SU-DHL-6 (cell line): ENCODE data around the gene GARIN5A.

Experiments
- H2AFZ ChIP-seq: fragments of 200-600 bp; sonication (generic); 2 replicates; pipeline ENCODE4 v1.6.1; 2014; ENCODE audit warnings: low read depth, mild to moderate bottlenecking, moderate library complexity, mixed read lengths, antibody characterized with exemption, low read length; ENCODE audit not compliant: severe bottlenecking
- H3F3A ChIP-seq: fragments of 200-600 bp; shearing (Covaris generic); 2 replicates; pipeline ENCODE4 v1.6.0; 2016; ENCODE audit warnings: antibody characterized with exemption, mild to moderate bottlenecking; ENCODE audit not compliant: insufficient read depth
- H3K27ac ChIP-seq: fragments of 200-600 bp; sonication (generic); 2 replicates; pipeline ENCODE4 v1.5.1; 2016; ENCODE audit warnings: low read depth, mild to moderate bottlenecking, low read length, moderate library complexity, mixed read lengths
- H3K27me3 ChIP-seq: fragments of 200-600 bp; sonication (generic), shearing (Covaris generic); 2 replicates; pipeline ENCODE4 v1.6.0; 2014; ENCODE audit warnings: mild to moderate bottlenecking, low read length
- H3K36me3 ChIP-seq: fragments of 200-600 bp; sonication (generic); 2 replicates; pipeline ENCODE4 v1.6.1; 2014; ENCODE audit warnings: mild to moderate bottlenecking, low read length, mixed read lengths
- H3K4me2 ChIP-seq: fragments of 300-600, 200-600 bp; shearing (Covaris generic), sonication (generic); 2 replicates; pipeline ENCODE4 v1.6.0; 2014; ENCODE audit warnings: low read length, low read depth, mild to moderate bottlenecking; ENCODE audit not compliant: poor library complexity, severe bottlenecking
- H3K4me3 ChIP-seq: fragments of 200-600 bp; sonication (generic); 2 replicates; pipeline ENCODE4 v1.5.1; 2014; ENCODE audit warnings: antibody characterized with exemption, low read length, mild to moderate bottlenecking, mixed read lengths; ENCODE audit not compliant: insufficient read depth, poor library complexity, severe bottlenecking
- H3K79me2 ChIP-seq: fragments of 200-600 bp; sonication (generic); 2 replicates; pipeline ENCODE4 v1.6.1; 2014; ENCODE audit warnings: mild to moderate bottlenecking, low read length, moderate library complexity; ENCODE audit not compliant: insufficient read depth
- H3K9ac ChIP-seq: fragments of 200-600 bp; sonication (generic); 2 replicates; pipeline ENCODE4 v1.7.0; 2014; ENCODE audit warnings: mild to moderate bottlenecking, low read length
- H3K9me2 ChIP-seq: fragments of 200-600 bp; sonication (generic); replicated peaks from 2 replicates; pipeline ENCODE4 v1.6.1; 2014; ENCODE audit warnings: low read length; ENCODE audit not compliant: insufficient read depth
- H3K9me3 ChIP-seq: fragments of 200-600 bp; sonication (generic); 2 replicates; pipeline ENCODE4 v1.6.1; 2014; ENCODE audit warnings: low read length, mixed read lengths; ENCODE audit not compliant: insufficient read depth
- H4K20me1 ChIP-seq: fragments of 200-600 bp; sonication (generic); 2 replicates; pipeline ENCODE4 v1.6.1; 2014; ENCODE audit warnings: low read depth, mild to moderate bottlenecking, antibody characterized with exemption, low read length, moderate library complexity, mixed read lengths
- EZH2phosphoT487 ChIP-seq: fragments of 200-600 bp; sonication (generic), shearing (Covaris generic); conservative IDR thresholded peaks from 2 replicates; pipeline ENCODE4 v1.6.1; 2018; ENCODE audit warnings: mild to moderate bottlenecking, antibody characterized with exemption, low read length, moderate library complexity, mixed read lengths
- TF ChIP-seq, protein P1 (sequence below): fragments of 200-600 bp; sonication (generic); IDR thresholded peaks from one replicate; pipeline ENCODE4 v1.5.1; 2017; ENCODE audit warnings: antibody characterized with exemption, mild to moderate bottlenecking, low read length, moderate library complexity; ENCODE audit not compliant: insufficient read depth, poor library complexity, severe bottlenecking

The GARIN5A gene

DNA sequence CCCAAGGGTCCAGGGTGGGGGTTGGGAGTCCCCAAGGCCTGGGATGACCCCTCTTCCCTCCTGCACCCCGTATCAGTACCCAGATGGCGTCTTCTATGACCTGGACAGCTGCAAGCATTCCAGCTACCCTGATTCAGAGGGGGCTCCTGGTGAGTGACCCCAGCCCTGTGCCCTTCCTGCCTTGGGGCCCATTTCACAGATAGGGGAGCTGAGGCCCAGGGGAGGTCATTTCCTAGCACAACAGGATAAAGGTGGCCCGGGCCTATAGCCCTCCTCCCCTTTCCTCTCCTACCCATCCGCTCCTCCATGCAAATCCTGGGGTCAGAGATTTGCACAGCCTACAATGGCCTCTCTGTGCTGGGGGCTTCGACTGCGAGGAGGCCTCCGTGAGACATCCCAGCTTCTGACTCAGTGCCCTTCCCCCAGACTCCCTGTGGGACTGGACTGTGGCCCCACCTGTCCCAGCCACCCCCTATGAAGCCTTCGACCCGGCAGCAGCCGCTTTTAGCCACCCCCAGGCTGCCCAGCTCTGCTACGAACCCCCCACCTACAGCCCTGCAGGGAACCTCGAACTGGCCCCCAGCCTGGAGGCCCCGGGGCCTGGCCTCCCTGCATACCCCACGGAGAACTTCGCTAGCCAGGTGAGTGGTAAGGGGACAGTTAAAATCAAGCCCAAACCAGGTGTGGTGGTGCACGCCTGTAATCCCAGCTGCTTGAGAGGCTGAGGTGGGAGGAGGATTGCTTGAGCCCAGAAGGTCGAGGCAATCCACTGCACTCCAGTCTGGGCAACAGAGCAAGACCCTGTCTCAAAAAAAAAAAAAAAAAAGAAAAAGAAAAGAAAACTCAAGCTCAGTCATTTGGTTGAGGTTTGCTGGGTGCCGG lies 54.0 kb downstream of the GARIN5A start:
- Histone ChIP-seq H3K27me3 (no peaks in the 10 kb centered on the region), H3K9ac (peak overlapping the region; percentile 21), H3K79me2 (peaks cover 31% of the 10 kb centered on the region), H3K27ac (peak overlapping the region; percentile 68), H2AFZ (no peak overlapping the region), H3K9me2 (no peaks in the 10 kb centered on the region), H3F3A (peaks cover 46% of the 10 kb centered on the region), H3K4me3 (no peak overlapping the region), H4K20me1 (peaks cover 3% of the 10 kb centered on the region; the same call in 1 of the 2 replicates), H3K9me3 (no peaks in the 10 kb centered on the region), H3K4me2 (peak overlapping the region; percentile 36), H3K36me3 (peaks cover 15% of the 10 kb centered on the region)
- no peak for TF ChIP-seq EZH2phosphoT487
- TF ChIP-seq, protein P1, sequence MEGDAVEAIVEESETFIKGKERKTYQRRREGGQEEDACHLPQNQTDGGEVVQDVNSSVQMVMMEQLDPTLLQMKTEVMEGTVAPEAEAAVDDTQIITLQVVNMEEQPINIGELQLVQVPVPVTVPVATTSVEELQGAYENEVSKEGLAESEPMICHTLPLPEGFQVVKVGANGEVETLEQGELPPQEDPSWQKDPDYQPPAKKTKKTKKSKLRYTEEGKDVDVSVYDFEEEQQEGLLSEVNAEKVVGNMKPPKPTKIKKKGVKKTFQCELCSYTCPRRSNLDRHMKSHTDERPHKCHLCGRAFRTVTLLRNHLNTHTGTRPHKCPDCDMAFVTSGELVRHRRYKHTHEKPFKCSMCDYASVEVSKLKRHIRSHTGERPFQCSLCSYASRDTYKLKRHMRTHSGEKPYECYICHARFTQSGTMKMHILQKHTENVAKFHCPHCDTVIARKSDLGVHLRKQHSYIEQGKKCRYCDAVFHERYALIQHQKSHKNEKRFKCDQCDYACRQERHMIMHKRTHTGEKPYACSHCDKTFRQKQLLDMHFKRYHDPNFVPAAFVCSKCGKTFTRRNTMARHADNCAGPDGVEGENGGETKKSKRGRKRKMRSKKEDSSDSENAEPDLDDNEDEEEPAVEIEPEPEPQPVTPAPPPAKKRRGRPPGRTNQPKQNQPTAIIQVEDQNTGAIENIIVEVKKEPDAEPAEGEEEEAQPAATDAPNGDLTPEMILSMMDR = no peak

DNA sequence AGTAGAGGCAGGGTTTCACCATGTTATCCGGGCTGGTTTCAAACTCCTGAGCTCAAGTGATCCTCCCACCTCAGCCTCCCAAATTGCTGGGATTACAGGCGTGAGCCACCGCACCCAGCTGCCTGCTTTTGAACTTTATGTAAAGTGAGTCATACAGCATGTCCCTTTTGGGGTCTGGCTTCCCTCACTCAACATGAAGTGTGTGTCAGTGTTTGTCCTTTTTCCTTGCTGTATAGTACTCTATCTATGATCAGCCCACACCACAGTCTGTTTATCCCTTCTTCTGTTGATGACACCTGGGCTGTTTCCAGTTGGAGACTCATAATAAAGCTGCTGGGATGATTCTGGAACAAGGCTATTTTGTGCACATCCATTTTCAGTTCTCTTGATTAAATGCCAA lies 55.8 kb downstream of the GARIN5A start:
- no peak for TF ChIP-seq EZH2phosphoT487
- TF ChIP-seq, protein P1 = no peak
- H3K9ac ChIP-seq = 0 out of 2 replicates have a peak overlapping the region, but pooled peaks have one; percentile 83
- peak overlapping the region; percentile 14 for H3K4me3 ChIP-seq
- H3K27ac ChIP-seq = peak overlapping the region; percentile 100
- no peaks in the 10 kb centered on the region for H3K27me3 ChIP-seq
- H3K9me2 ChIP-seq = no peaks in the 10 kb centered on the region
- H3K79me2 ChIP-seq = peaks cover 31% of the 10 kb centered on the region
- no peak overlapping the region for H2AFZ ChIP-seq
- peak overlapping the region; percentile 96 for H3K4me2 ChIP-seq
- H3K36me3 ChIP-seq = peaks cover 15% of the 10 kb centered on the region
- peaks cover 3% of the 10 kb centered on the region; the same call in 1 of the 2 replicates for H4K20me1 ChIP-seq
- H3K9me3 ChIP-seq = no peaks in the 10 kb centered on the region
- H3F3A ChIP-seq = peaks cover 52% of the 10 kb centered on the region

DNA sequence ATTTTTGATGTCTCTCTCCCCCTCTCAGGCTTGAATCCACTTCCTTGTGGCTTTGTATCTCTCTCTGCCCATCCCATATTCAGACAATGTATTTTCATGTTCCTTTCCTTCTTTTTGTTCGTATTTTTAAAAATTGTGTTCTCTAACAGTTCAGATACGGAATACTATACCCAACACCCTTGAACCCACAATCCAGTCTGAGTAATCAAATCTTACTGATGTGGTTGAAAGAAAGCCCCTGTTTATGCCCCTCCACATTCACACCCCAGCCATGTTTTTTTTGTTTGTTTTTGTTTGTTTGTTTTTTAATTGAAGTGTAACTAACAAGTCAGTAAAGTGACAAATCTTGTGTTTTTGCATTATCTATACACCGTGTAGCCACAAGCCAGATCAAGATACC lies 56.5 kb downstream of the GARIN5A start:
- Histone ChIP-seq H3K9me3 (no peaks in the 10 kb centered on the region), H3K27me3 (no peaks in the 10 kb centered on the region), H3K36me3 (peaks cover 15% of the 10 kb centered on the region), H3K4me3 (peak overlapping the region; percentile 60), H4K20me1 (peaks cover 3% of the 10 kb centered on the region; the same call in 1 of the 2 replicates), H3K9ac (peak overlapping the region; percentile 83), H3K4me2 (peak overlapping the region; percentile 96), H3F3A (peaks cover 55% of the 10 kb centered on the region), H3K9me2 (no peaks in the 10 kb centered on the region), H2AFZ (no peak overlapping the region), H3K79me2 (peaks cover 31% of the 10 kb centered on the region), H3K27ac (peak overlapping the region; percentile 100)
- TF ChIP-seq, protein P1 = no peak
- TF ChIP-seq EZH2phosphoT487 = no peak
